Osteoblast (primary cell): Measurements from ENCODE around the gene CDC16. TPM values are rescaled to one million over a fixed set of nuclear protein-coding genes. Genes with fewer than 3 reads are reported as not detected.

Source experiments
- DNase-seq: peaks from one replicate; pipeline ENCODE4 v3.0.0; 2011; ENCODE audit warnings: low spot score, mixed read lengths; ENCODE audit not compliant: insufficient read length; ENCODE audit errors: missing footprints
- H2AFZ ChIP-seq: 2 replicates; pipeline ENCODE4 v1.6.0; 2011; ENCODE audit warnings: mild to moderate bottlenecking, low read length
- H3K27ac ChIP-seq: 2 replicates; pipeline ENCODE4 v1.5.1; 2011; ENCODE audit warnings: mild to moderate bottlenecking, low read depth, low read length, moderate library complexity
- H3K27me3 ChIP-seq: 2 replicates; pipeline ENCODE4 v1.6.0; 2012; ENCODE audit warnings: mild to moderate bottlenecking, control low read depth, inconsistent platforms, low read length, moderate library complexity; ENCODE audit not compliant: insufficient read depth
- H3K36me3 ChIP-seq: 2 replicates; pipeline ENCODE4 v1.5.1; 2011; ENCODE audit warnings: mild to moderate bottlenecking, low read length, control low read depth, moderate library complexity; ENCODE audit not compliant: insufficient read depth
- H3K4me1 ChIP-seq: 2 replicates; pipeline ENCODE4 v1.5.1; 2011; ENCODE audit warnings: mild to moderate bottlenecking, low read length, control low read depth, moderate library complexity; ENCODE audit not compliant: insufficient read depth
- H3K4me2 ChIP-seq: 2 replicates; pipeline ENCODE4 v1.6.0; 2011; ENCODE audit warnings: mild to moderate bottlenecking, low read length; ENCODE audit not compliant: insufficient read depth
- H3K4me3 ChIP-seq: fragments of 200-600 bp; sonication (generic); 3 replicates; pipeline ENCODE4 v1.5.1; 2012; ENCODE audit warnings: mild to moderate bottlenecking, low read length, inconsistent platforms; ENCODE audit not compliant: insufficient read depth
- H3K79me2 ChIP-seq: 2 replicates; pipeline ENCODE4 v1.6.0; 2012; ENCODE audit warnings: mild to moderate bottlenecking, low read length, control low read depth, inconsistent platforms; ENCODE audit not compliant: insufficient read depth
- H3K9me3 ChIP-seq: 2 replicates; pipeline ENCODE4 v1.5.1; 2011; ENCODE audit warnings: low read depth, low read length, control low read depth
- H4K20me1 ChIP-seq: 2 replicates; pipeline ENCODE4 v1.6.0; 2012; ENCODE audit warnings: mild to moderate bottlenecking, low read length, control low read depth; ENCODE audit not compliant: insufficient read depth
- total RNA-seq: library from RNA; depleted of rRNA; stranded (reverse); fragments of >200 nt; gene quantifications from 2 replicates; pipeline ENCODE4 v1.2.3, GENCODE V29; 2012
- TF ChIP-seq, protein P1 (sequence below): IDR thresholded peaks from 2 replicates; pipeline ENCODE4 v1.5.1; 2011; ENCODE audit warnings: mild to moderate bottlenecking, low read depth, low read length, moderate library complexity; ENCODE audit errors: extremely low read depth

The CDC16 gene
- total RNA-seq, 1 donor = 82.2 TPM

DNA sequence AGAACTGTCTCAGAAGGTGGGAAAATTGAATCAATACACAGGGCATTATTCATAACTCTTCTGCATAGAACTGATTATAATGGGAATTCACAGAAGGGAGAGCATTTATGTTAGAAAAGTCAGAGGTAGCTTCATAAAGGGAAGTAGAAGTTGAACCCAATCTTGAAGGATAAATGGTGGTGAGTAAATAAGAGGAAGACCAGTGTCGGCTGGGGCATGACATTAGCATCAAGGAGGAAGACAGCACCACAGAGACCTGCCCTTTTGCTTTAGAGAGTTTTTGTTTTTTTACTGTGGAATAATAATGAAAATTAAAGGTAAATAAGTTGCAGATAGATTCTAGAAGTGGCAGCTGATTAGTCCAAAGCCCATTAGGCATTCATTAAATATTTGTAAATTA is 21.9 kb downstream of the CDC16 start:
- H4K20me1 ChIP-seq = no peaks in the 10 kb centered on the region
- peaks cover 92% of the 10 kb centered on the region for H3K36me3 ChIP-seq
- TF ChIP-seq, protein P1, sequence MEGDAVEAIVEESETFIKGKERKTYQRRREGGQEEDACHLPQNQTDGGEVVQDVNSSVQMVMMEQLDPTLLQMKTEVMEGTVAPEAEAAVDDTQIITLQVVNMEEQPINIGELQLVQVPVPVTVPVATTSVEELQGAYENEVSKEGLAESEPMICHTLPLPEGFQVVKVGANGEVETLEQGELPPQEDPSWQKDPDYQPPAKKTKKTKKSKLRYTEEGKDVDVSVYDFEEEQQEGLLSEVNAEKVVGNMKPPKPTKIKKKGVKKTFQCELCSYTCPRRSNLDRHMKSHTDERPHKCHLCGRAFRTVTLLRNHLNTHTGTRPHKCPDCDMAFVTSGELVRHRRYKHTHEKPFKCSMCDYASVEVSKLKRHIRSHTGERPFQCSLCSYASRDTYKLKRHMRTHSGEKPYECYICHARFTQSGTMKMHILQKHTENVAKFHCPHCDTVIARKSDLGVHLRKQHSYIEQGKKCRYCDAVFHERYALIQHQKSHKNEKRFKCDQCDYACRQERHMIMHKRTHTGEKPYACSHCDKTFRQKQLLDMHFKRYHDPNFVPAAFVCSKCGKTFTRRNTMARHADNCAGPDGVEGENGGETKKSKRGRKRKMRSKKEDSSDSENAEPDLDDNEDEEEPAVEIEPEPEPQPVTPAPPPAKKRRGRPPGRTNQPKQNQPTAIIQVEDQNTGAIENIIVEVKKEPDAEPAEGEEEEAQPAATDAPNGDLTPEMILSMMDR = no peak

DNA sequence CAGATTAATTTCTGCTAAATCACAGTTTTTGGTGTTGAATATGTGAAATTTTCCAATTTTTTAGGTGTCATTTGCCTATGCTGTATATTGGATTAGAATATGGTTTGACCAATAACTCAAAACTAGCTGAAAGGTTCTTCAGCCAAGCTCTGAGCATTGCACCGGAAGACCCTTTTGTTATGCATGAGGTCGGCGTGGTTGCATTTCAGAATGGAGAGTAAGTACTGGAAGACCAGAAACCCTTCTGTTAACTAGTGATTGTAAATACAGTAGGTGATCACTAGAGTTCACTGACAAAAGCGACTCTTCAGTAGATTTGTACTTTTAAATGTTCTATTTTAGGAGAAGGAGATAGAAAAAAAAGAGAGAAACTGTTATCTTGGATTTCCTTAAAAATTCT is 22.3 kb downstream of the CDC16 start:
- peaks cover 7% of the 10 kb centered on the region for H3K79me2 ChIP-seq
- no peak overlapping the region for H3K4me2 ChIP-seq
- H3K36me3 ChIP-seq = peaks cover 90% of the 10 kb centered on the region
- no peak for DNase-seq
- H3K4me1 ChIP-seq = peaks cover 3% of the 10 kb centered on the region
- TF ChIP-seq, protein P1 = no peak
- H3K4me3 ChIP-seq = no peak overlapping the region
- H2AFZ ChIP-seq = no peak overlapping the region
- H3K27me3 ChIP-seq = no peaks in the 10 kb centered on the region
- H3K9me3 ChIP-seq = no peaks in the 10 kb centered on the region
- peak overlapping the region; percentile 15 for H3K27ac ChIP-seq
- no peaks in the 10 kb centered on the region for H4K20me1 ChIP-seq

More for the DNA sequence above, 21.9 kb downstream of the CDC16 start:
- Histone ChIP-seq H3K27me3 (no peaks in the 10 kb centered on the region), H3K4me1 (peaks cover 1% of the 10 kb centered on the region), H3K4me3 (no peak overlapping the region), H2AFZ (no peak overlapping the region), H3K79me2 (peaks cover 7% of the 10 kb centered on the region), H3K4me2 (no peak overlapping the region), H3K9me3 (no peaks in the 10 kb centered on the region), H3K27ac (peak overlapping the region; percentile 15)
- no peak for DNase-seq

DNA sequence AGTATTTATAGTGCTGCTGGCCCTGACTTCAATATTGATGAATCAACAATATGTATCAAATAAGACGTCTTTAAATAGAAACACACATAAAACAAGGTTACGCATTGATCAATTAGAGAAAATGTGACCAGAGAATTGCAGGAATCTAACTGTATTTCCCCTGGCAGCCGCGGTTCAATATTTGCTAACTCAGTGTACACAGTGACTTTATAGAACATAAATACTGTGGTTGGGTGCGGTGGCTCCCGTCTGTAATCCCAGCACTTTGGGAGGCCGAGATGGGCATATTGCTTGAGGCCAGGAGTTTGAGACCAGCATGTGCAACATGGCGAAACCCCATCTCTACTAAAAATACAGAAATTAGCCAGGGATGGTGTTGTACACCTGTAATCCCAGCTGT is 23.9 kb downstream of the CDC16 start:
- Histone ChIP-seq H4K20me1 (no peaks in the 10 kb centered on the region), H3K9me3 (no peaks in the 10 kb centered on the region), H3K79me2 (peaks cover 3% of the 10 kb centered on the region), H3K4me3 (no peak overlapping the region), H3K4me1 (peaks cover 15% of the 10 kb centered on the region), H3K4me2 (no peak overlapping the region), H2AFZ (no peak overlapping the region), H3K27ac (no peak overlapping the region), H3K36me3 (peaks cover 95% of the 10 kb centered on the region), H3K27me3 (no peaks in the 10 kb centered on the region)
- DNase-seq = no peak
- TF ChIP-seq, protein P1 = no peak

DNA sequence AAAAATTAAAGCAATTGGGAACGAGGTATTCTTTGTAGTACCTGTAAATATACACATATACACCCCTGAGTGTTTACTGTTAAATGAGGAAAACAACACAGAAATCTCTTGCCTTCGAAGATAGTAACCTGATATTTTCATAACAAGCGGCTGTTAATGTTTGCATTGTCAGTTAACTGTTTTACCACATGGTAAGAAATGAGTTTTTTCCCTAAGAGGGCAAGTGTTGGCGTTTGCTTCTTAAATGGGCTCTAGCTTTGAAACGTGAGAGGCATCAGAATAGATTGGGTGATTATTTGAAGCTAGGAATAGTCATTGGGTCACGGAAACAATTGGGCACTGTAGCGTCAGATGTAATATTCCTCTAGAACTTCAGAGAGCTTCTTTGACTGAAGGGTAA is 24.7 kb downstream of the CDC16 start:
- H3K27me3 ChIP-seq = no peaks in the 10 kb centered on the region
- no peaks in the 10 kb centered on the region for H4K20me1 ChIP-seq
- H3K4me2 ChIP-seq = no peak overlapping the region
- no peak overlapping the region for H3K4me3 ChIP-seq
- H3K9me3 ChIP-seq = no peaks in the 10 kb centered on the region
- peaks cover 92% of the 10 kb centered on the region for H3K36me3 ChIP-seq
- no peak overlapping the region for H3K27ac ChIP-seq
- TF ChIP-seq, protein P1 = no peak
- no peak overlapping the region for H2AFZ ChIP-seq
- peaks cover 23% of the 10 kb centered on the region for H3K4me1 ChIP-seq
- peaks cover 3% of the 10 kb centered on the region for H3K79me2 ChIP-seq
- DNase-seq = no peak
